HL-60 (cell line): Measurements from ENCODE around the gene BCL2.

Source experiments
- DNase-seq, 2 experiments: peaks; one replicate each; pipeline ENCODE4 v3.0.0-alpha.2; 2010 to 2020; ENCODE audit warnings: low read depth in 1 of 2, low spot score in 1 of 2
- H3K27ac ChIP-seq: fragments of 250-450 bp; sonication (Bioruptor Pico); replicated peaks from 2 replicates; pipeline ENCODE4 v1.5.1; 2020; ENCODE audit warnings: mild to moderate bottlenecking, moderate library complexity
- H3K27me3 ChIP-seq: fragments of 250-450 bp; sonication (Bioruptor Pico); 2 replicates; pipeline ENCODE4 v1.5.1; 2021; ENCODE audit warnings: mild to moderate bottlenecking, moderate library complexity; ENCODE audit not compliant: insufficient read depth, poor library complexity, severe bottlenecking
- H3K4me3 ChIP-seq: replicated peaks from 2 replicates; pipeline ENCODE4 v1.5.1; 2011; ENCODE audit warnings: mild to moderate bottlenecking, control low read depth, low read length; ENCODE audit not compliant: insufficient read depth
- GABPA ChIP-seq: IDR thresholded peaks from 2 replicates; pipeline ENCODE4 v1.6.1; 2012; ENCODE audit warnings: low read depth
- POLR2AphosphoS5 ChIP-seq: IDR thresholded peaks from 2 replicates; pipeline ENCODE4 v1.6.1; 2012; ENCODE audit warnings: low read depth
- SPI1 ChIP-seq: IDR thresholded peaks from 2 replicates; pipeline ENCODE4 v1.6.1; 2012; ENCODE audit warnings: low read depth, mild to moderate bottlenecking, borderline replicate concordance
- TF ChIP-seq, protein P1 (sequence below): IDR thresholded peaks from one replicate; pipeline ENCODE4 v1.5.1; 2011; ENCODE audit warnings: low read length, control low read depth, inconsistent platforms; ENCODE audit not compliant: insufficient read depth
- TF ChIP-seq, protein P2 (sequence below): IDR thresholded peaks from 2 replicates; pipeline ENCODE4 v1.6.1; 2012; ENCODE audit warnings: low read depth; ENCODE audit not compliant: insufficient replicate concordance

Gene BCL2

GRCh38 chr18:63090334-63090733, 229.2 kb downstream of the BCL2 start:
- Histone ChIP-seq H3K27me3 (no peaks in the 10 kb centered on the region), H3K4me3 (no peak overlapping the region), H3K27ac (no peak overlapping the region)
- DNase-seq = no peak
- TF ChIP-seq, protein P1, sequence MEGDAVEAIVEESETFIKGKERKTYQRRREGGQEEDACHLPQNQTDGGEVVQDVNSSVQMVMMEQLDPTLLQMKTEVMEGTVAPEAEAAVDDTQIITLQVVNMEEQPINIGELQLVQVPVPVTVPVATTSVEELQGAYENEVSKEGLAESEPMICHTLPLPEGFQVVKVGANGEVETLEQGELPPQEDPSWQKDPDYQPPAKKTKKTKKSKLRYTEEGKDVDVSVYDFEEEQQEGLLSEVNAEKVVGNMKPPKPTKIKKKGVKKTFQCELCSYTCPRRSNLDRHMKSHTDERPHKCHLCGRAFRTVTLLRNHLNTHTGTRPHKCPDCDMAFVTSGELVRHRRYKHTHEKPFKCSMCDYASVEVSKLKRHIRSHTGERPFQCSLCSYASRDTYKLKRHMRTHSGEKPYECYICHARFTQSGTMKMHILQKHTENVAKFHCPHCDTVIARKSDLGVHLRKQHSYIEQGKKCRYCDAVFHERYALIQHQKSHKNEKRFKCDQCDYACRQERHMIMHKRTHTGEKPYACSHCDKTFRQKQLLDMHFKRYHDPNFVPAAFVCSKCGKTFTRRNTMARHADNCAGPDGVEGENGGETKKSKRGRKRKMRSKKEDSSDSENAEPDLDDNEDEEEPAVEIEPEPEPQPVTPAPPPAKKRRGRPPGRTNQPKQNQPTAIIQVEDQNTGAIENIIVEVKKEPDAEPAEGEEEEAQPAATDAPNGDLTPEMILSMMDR = no peak
- TF ChIP-seq SPI1 (no peak; the same call in 1 of the 2 replicates), GABPA (no peak), POLR2AphosphoS5 (no peak)
- TF ChIP-seq, protein P2, sequence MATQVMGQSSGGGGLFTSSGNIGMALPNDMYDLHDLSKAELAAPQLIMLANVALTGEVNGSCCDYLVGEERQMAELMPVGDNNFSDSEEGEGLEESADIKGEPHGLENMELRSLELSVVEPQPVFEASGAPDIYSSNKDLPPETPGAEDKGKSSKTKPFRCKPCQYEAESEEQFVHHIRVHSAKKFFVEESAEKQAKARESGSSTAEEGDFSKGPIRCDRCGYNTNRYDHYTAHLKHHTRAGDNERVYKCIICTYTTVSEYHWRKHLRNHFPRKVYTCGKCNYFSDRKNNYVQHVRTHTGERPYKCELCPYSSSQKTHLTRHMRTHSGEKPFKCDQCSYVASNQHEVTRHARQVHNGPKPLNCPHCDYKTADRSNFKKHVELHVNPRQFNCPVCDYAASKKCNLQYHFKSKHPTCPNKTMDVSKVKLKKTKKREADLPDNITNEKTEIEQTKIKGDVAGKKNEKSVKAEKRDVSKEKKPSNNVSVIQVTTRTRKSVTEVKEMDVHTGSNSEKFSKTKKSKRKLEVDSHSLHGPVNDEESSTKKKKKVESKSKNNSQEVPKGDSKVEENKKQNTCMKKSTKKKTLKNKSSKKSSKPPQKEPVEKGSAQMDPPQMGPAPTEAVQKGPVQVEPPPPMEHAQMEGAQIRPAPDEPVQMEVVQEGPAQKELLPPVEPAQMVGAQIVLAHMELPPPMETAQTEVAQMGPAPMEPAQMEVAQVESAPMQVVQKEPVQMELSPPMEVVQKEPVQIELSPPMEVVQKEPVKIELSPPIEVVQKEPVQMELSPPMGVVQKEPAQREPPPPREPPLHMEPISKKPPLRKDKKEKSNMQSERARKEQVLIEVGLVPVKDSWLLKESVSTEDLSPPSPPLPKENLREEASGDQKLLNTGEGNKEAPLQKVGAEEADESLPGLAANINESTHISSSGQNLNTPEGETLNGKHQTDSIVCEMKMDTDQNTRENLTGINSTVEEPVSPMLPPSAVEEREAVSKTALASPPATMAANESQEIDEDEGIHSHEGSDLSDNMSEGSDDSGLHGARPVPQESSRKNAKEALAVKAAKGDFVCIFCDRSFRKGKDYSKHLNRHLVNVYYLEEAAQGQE = no peak

DNA sequence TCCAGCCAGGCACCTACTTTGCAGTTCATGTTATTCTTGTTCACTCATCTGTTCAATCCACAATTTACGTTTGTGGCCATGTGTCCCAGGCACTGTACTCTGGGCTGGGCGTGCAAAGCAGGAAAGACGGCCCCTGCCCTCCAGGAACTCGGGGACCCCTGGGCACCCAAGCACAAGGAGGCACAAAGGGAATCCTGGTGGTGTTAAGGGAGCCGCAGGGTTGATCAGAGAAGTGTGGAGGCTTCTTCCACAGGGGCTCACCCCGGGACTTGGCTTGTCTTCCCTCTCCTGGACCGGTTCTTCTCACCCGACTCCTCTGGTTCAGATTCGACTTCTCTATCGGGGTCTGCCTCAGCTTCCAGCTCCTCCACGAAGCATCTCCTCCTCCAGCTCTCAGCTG, 230.5 kb downstream of the BCL2 start:
- H3K4me3 ChIP-seq = no peak overlapping the region
- no peak for DNase-seq
- no peak overlapping the region for H3K27ac ChIP-seq
- TF ChIP-seq POLR2AphosphoS5 = no peak
- no peaks in the 10 kb centered on the region for H3K27me3 ChIP-seq

GRCh38 chr18:63088262-63088661, 231.3 kb downstream of the BCL2 start:
- H3K4me3 ChIP-seq = no peak overlapping the region
- no peak for DNase-seq
- no peak overlapping the region for H3K27ac ChIP-seq
- TF ChIP-seq, protein P2 = no peak
- no peak for TF ChIP-seq POLR2AphosphoS5
- no peaks in the 10 kb centered on the region for H3K27me3 ChIP-seq

DNA sequence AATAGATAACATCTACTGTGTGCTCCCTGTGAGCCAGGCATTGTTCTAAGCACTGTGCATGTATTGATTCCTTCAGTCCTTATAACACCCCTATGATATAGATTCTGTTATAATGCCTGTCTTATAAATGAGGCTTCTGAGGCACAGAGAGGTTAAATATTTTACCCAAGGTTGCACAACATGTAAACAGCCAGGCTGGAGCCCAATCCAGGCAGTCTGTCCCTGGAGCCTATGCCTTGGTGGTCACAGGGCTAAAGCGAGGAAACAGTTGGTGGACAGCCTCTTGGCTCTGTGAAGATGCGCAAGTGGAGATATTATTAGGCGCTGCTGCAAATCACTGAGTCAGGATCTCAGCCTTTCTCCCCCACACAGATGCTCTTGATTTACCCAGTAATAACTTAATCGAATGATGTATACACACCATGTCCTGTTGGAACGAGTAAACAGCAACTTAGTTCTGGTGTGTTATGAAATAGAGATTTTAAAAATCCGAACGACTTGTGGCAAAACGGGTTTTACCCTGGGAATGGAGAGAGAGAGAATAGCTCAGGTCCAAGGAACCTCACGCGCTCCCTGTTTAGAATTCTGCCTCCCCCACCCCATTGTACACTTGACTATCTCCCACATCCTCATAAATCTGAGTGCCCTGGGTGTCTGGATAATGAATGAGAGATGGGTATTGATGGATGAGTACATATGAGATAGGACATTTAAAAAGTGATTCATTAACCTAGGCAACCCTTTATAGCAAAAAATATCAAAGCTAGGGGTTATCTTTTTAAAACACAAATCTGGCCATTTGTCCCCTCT, 231.9 kb downstream of the BCL2 start:
- Histone ChIP-seq H3K4me3 (no peak overlapping the region), H3K27ac (no peak overlapping the region), H3K27me3 (no peaks in the 10 kb centered on the region)
- no peak for DNase-seq
- TF ChIP-seq GABPA (no peak), POLR2AphosphoS5 (no peak), SPI1 (no peak)
- TF ChIP-seq, protein P1 = no peak
- TF ChIP-seq, protein P2 = no peak
